Retinal pigment epithelial cell (primary cell): ENCODE data around the gene SHB.

Experiments used
- DNase-seq: peaks from one replicate; pipeline ENCODE4 v3.0.0-alpha.2; 2010; ENCODE audit warnings: low read depth
- H3K4me3 ChIP-seq: 2 replicates; pipeline ENCODE4 v1.5.1; 2011; ENCODE audit warnings: mild to moderate bottlenecking, low read length, control low read depth, moderate library complexity
- TF ChIP-seq, protein P1 (sequence below): conservative IDR thresholded peaks from 2 replicates; pipeline ENCODE4 v1.5.1; 2011; ENCODE audit warnings: low read depth, low read length, control low read depth, inconsistent platforms

SHB gene

DNA sequence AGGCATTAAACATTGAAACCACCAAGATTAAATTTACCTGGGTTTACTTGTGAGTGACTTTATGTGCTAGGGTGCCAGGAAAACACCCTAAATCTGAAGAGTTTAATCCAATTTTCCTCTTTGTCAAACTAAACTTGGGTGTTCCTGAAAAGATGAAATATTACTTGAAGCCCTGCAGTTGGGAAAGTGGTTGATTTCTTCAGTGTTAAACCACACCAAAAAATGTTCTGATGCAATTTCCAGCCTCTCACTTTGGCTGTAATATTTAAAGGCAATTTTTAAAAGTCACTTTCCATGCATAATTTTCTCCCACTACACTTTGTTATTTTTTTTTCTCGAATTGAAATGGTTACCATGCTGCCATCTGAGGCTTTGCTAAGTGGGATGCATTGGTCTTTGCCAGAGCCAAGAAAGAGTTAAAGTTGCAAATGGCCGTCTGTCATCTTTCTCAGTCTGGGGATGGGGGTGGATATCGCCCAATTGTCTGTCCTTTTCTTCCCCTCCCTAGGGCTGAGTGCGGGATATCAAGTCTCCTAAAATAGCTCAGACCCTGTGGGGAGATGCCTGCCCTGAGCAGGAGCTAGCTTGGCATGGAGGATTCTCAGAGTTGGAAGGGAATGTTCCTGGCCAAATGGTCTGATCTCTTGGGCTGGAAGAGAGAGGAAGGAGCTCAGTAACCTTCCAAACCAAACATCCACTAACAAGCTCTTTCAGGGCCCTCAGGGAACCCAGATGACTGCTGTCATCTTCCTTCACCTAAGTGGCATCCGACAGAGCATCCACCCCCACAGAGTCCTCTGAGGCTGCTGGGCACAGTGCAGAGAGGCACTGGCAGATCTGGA lies 13.6 kb upstream of the SHB start:
- TF ChIP-seq, protein P1, sequence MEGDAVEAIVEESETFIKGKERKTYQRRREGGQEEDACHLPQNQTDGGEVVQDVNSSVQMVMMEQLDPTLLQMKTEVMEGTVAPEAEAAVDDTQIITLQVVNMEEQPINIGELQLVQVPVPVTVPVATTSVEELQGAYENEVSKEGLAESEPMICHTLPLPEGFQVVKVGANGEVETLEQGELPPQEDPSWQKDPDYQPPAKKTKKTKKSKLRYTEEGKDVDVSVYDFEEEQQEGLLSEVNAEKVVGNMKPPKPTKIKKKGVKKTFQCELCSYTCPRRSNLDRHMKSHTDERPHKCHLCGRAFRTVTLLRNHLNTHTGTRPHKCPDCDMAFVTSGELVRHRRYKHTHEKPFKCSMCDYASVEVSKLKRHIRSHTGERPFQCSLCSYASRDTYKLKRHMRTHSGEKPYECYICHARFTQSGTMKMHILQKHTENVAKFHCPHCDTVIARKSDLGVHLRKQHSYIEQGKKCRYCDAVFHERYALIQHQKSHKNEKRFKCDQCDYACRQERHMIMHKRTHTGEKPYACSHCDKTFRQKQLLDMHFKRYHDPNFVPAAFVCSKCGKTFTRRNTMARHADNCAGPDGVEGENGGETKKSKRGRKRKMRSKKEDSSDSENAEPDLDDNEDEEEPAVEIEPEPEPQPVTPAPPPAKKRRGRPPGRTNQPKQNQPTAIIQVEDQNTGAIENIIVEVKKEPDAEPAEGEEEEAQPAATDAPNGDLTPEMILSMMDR, result no peak
- no peak overlapping the region for H3K4me3 ChIP-seq
- no peak for DNase-seq

DNA sequence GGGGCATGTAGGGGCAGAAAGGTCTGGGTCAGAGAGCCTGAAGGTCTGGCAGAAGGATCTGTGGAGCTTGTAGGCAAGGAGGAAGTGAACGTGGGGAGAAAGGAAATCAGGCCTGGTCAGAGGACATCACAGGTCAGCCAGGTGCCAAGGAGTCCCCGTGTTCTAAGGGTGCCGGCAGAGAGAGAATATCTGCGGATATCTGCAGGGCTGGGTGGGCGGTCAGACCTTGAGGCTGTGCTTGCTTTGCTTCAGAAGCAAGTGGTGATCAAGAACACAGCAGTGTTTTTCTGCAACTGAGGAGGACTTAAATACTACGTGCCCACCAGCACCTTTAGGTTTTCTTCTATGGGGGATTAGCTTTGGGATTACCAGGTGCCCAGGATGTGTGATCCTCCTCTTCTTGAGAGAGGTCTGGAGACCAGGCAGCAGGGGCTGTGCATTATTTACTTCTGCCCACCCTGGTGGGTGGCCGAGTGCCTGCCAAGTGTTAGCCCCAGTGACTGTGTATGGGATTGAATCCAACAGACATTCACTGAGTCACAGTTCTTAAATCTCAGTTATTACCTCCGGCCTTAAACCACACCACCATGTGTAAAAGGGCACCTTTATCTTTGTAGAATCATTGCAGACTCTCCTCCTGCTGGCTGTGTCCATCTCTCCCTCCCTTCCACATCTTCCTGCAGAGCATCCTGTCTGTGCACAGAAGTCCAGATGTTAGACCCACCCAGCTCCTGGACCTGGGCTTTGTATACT lies 12.5 kb upstream of the SHB start:
- DNase-seq, result no peak
- TF ChIP-seq, protein P1, result no peak
- no peak overlapping the region for H3K4me3 ChIP-seq

DNA sequence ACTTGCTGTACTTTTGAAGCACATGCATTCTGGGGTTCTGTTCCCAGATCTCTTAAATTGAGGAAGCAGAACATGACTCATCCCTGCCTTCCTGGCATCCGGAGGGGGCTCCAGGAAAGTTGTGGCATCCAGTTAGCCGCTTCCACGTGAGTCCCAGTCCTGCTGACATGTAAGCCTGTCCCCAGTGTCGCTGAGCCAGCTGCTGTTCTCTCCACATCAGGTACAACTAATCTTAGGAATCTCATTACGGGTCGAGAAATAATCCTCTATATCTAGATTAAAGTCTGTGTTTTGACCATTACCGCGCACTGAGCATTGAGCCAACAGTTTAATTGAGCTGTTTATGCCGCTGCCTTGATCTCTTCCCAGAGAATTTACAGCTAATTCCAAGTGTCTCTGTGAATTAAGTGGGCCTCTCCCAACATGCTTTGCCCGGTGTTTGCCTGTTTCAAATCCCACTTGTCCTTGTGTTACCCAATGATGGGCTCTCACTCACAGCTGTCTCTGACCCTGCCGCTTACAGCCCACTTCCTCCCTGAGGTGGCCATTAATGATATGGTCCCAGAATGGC lies 10.5 kb upstream of the SHB start:
- peak; percentile 85 for DNase-seq

DNA sequence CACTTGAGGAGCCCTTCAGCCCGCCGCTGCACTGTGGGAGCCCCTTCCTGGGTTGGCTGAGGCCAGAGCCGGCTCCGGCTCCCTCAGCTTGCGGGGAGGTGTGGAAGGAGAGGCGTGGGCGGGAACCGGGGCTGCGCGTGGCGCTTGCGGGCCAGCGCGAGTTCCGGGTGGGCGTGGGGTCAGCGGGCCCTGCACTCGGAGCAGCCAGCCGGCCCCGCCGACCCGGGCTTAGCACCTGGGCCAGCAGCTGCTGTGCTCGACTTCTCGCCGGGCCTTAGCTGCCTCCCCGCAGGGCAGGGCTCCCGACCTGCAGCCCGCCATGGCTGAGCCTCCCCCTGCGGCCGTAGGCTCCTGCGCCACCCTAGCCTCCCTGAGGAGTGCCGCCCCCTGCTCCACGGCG lies 6.2 kb upstream of the SHB start:
- DNase-seq, result no peak
- TF ChIP-seq, protein P1, result no peak
- no peak overlapping the region for H3K4me3 ChIP-seq

More for the DNA sequence above, 10.5 kb upstream of the SHB start:
- TF ChIP-seq, protein P1, result no peak
- H3K4me3 ChIP-seq, result no peak overlapping the region

DNA sequence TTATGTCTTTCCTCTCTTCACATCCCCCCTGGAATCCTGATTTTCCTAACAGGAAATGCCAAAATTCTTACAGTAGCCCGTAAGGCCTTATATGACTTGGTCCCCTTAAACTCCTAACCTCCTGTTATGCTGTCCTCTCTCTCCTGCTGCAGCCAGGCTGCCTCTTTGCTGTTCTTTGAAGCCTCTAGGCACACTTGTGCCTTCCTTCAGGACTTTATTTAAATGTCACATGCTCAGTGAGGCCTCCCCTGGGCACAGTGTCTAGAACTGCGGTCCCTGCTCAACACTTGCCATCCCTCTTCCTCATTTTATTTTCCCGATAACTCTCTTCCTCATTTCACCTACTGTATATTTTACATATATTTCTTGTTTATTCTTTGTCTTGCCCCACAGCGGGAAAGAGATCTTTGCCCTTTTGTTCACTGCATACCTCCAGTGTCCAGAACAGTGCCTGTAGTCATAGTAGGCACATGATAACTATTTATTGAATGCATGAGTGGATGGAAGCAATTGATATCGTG lies 5.5 kb upstream of the SHB start:
- no peak overlapping the region for H3K4me3 ChIP-seq
- DNase-seq, result no peak
- TF ChIP-seq, protein P1, result no peak

DNA sequence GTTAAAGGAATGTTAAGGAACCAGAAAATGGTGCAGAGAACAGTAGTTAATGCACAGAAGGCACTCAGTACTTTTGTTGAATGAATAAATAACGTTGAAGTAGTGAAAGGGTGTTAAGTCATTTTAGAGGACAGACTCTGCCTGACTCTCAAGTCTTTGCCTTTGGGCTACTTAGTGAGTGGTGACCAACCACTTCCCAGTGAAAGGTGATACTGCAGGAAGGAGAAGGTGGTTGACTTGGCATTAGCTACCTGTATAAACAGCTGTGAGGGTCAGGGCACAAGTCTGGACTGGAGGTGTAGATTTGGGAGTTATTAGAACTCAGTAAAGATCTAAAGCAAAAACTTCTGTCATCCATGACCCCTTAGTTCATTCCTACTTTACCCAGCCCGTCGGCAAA lies 4.9 kb upstream of the SHB start:
- TF ChIP-seq, protein P1, result no peak
- no peak for DNase-seq
- H3K4me3 ChIP-seq, result no peak overlapping the region
